Measurements from ENCODE around the gene EFNA5.

EFNA5 gene

GRCh38 chr5:107603349-107603748 lies 67.4 kb downstream of the EFNA5 start:
- no peak for DNase-seq (ENCODE audit: low spot score)

- no peak for DNase-seq (ENCODE audit: low spot score)
These were observed 67.8 kb downstream of the EFNA5 start for GRCh38 chr5:107602896-107603295.

DNA sequence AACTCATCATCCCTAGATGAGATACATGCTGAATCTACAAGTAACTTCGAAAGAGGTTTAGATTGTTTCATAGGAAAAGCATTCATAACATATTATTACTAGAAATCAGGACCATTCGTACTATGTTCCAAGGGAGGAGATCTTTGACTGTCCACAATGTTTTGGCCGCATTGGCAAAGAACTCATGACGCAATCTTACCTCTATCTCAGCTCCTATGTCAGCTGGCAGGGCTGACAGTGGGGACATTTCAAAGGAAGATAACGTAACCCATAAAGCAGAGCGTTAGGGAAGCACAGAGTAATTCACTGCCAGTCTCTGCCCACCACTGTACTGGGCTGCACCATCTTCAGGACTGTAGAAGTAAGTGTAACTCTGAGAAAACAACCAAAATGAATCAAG lies 69.7 kb downstream of the EFNA5 start:
- DNase-seq (ENCODE audit: low spot score): no peak

- no peak for DNase-seq (ENCODE audit: low spot score)
These were observed 71.8 kb downstream of the EFNA5 start for GRCh38 chr5:107598958-107599357.

GRCh38 chr5:107597803-107598202 lies 72.9 kb downstream of the EFNA5 start:
- DNase-seq (ENCODE audit: low spot score): no peak

DNA sequence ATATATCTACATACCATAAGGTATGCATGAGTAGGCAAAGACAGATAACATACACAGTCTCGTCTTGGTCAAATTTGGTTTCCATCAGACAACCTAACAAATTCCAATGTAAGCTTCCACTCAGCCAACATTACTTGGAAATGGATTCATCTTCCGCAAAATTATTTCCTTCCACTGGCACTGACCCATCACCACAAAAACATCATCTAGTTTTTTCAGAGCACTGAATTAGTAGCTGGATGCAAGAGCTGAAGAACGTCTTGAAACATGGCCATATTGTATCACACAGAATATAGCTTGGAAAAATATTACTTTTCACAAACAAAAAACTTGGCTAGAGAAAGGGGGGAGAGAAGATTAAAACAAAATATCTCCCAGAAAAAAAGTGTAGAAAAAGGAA lies 73.5 kb downstream of the EFNA5 start:
- no peak for DNase-seq (ENCODE audit: low spot score)

DNA sequence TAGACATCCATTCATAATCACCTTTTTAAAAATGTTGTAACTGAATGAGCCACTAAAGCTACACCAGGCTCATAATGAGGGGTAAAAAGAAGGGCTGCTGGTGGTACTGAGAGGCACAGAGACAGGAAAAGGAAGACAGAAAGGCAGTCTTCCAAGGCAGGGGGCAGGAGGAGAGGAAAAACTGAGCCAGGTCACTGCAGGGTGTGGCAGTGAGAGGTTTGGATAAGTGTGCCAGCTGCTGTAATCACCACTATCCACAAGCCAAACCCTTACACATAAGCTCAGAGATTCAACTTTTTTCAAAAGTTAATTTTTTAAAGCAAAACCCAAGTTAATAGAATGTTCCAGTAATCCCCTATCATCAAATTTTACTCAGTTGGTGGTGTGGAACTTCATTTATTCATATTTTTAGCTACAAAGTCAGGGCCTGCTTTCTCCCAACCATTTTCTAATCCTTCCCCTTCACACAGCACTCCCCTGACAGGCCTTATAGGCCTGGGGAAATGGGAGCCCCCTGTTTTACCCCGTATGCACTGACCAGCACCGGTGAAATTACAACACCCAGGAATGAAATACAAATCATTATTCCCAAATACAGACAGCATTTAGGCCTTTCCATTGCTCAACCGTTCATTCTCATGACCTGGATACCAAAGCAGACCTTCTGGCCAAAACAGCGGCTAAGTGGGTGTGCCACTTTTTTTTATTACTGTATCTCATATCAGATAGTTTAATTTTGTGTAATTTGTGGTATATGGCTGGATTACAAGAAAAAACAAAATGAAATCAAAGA lies 76.3 kb downstream of the EFNA5 start:
- DNase-seq (ENCODE audit: low spot score): no peak

- DNase-seq (ENCODE audit: low spot score): no peak
These were observed 77.7 kb downstream of the EFNA5 start for GRCh38 chr5:107593009-107593408.

DNA sequence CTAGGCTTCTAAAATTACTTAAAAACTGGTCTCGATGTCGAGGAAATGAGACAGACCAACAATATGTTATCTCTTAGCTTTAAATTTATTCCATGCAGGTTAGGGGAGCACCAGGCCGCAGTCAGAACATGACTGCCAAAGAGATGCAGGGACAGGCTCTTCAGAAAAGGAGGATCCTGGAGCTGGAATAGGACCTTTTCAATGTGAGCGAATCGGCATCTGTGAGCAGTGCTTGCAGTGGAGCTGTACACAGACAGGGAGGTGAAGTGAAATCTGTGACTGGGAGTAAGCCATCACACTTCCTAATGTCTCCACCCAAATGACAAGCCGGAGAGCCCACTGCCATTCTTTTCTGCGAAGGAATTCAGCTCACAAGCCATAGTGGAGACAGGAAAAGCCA lies 78.2 kb downstream of the EFNA5 start:
- DNase-seq (ENCODE audit: low spot score): no peak

DNA sequence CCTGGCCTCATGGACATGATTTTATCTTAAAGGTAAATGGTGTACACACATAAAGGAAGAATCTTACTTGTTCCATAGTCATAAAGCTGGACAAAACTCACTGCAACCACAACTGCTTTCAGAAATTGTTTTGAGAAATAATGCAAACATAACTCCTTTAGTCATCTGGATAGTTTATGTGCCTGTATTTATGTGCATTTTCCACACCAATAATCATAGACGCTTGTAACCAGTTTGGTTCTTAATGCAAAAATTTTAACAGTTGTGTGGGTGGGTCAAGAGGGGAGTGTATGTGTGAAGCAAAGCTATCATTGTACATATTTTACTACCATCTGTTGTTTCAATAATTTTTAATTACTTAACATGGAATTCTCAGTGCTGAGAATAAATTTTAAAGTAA lies 80.1 kb downstream of the EFNA5 start:
- DNase-seq (ENCODE audit: low spot score): no peak

DNA sequence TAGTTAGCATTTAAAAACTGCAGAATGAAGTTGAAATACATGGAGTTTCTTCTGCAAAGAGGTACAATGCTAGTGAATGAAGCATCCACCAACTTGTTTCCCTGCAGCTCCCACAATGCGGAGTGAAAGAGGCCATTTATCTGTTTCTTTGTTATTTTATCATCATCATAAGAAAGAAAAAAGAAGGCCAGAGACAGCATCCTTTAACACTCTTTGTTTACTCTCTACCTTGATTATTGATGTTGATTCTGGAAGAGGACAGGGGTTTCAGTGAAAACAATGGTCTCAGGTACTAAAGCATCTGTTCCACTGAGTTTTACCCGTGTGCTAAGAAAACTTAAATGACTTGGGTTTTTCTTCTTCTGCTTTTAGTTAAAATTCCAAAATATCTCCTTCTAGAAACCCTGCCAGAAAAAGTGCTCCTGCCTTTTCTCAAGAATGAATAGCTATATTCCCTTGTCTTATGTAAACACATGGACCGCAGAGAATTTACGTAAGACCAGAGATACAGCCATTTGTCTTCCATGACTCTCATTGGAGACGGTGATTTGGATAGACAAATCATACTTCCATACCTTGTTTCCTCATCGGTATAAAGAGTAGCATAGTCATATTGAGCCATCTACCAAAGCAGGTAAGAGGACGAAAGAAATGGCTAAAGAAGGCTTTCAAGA lies 81.1 kb downstream of the EFNA5 start:
- no peak for DNase-seq (ENCODE audit: low spot score)

DNA sequence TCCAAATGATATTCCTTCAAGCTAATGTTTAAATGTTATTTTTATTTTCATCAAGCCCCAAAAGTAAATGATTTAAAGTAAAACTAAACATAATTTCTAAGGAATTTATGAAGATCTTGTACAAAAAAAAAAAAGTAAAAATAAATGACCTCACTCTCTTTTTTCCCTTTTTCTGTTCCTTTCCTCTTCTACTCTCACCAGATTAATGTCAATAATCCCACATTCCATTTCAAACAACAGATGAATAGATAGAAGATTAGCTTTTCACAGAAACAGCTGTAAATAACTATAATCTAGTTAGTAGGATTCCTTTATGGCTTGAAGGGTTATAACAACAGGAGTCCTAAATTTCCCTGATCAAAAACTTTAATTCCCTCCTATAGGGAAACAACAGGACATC lies 88.1 kb downstream of the EFNA5 start:
- no peak for DNase-seq (ENCODE audit: low spot score)

- DNase-seq (ENCODE audit: low spot score): no peak
These were observed 89.6 kb downstream of the EFNA5 start for GRCh38 chr5:107580889-107581820.

- DNase-seq (ENCODE audit: low spot score): no peak
These were observed 92.6 kb downstream of the EFNA5 start for GRCh38 chr5:107578051-107578635.

DNA sequence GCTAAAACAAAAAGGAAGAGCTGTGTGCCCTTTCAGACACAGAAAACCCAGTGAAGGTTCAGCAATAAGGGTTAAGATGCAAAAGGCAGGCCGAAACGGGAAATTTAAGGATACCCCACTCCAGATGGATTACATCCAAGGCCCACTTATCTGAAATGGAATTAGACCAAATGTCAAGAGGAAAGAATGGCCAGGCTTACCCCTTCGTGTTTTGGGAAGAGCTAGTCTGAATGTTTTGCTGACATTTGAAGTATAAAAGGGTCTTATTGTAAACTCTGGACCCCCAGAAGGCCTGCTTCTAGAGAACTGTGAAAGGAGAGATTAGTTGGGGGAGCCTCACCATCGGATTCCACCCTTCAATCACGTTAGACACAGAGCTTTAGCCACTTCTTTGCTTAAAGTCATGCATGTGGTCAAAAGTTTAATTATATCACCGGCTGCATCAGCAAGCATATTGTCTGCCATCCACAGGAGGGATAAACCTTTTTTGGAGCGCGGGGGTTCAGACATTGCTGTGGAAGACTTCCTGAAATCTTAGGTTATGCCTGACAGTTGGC lies 93.3 kb downstream of the EFNA5 start:
- no peak for DNase-seq (ENCODE audit: low spot score)

DNA sequence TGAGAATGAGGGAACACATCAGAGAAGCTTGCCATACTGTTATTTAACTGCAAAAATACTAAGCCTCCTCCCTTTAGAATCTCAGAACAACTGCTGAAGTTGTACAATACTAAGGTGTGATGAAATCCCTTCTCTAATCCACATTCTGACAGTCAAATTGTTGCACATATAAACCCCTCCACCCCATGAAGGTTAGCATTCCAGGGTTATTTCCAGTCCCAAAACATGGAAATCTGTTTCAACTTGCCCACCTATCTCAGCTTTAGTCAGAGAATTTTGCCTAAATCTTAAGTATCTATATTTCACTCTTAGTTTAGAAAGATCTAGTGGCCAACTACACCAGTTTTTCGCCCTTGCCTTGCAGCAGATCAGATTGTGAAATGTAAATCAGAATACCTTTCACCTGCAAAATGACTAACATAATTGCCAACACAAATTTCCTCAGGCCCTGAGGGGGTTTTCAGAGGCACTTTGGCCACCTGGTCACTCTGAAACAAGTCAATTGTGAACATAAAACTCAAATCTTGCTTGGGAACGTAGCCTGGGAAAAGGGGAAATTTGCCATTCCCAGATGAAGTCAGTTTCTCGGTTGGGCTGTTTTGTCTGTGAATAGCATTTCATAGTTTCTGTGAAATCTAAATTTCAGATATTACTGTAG lies 93.9 kb downstream of the EFNA5 start:
- DNase-seq (ENCODE audit: low spot score): no peak

- DNase-seq (ENCODE audit: low spot score): no peak
These were observed 94.6 kb downstream of the EFNA5 start for GRCh38 chr5:107576155-107576554.

GRCh38 chr5:107574287-107574686 lies 96.5 kb downstream of the EFNA5 start:
- no peak for DNase-seq (ENCODE audit: low spot score)

DNA sequence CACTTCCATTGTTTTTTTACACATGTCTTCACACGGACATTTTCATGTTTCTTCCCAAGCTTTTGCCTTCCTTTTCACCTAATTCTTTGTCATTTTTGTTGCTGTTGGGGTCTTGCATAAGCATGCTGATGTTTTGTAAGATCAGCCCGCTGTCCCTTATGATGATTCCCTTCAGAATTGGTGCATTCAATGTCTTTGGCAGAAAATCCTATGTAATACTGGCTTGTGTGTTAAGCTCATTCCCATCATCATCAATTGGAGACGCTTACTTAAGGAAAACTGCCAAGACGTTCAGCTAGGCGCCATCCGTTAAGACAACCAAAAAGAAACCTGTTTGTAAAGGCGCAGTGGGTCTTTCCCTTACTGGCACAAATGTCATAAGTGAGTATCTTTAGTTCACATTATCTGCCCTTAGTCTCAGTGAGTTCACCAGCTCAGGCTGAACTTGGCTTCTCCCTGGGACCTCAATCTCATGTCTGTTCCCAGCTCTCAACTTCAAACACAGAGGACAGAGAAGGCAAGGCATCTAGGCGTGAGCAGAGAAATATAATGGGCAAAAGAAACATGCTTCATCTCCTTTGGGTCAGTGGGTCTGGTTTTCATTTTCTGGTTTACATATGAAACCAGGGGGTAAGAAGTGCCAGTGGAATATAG lies 97.9 kb downstream of the EFNA5 start:
- DNase-seq (ENCODE audit: low spot score): no peak

DNA sequence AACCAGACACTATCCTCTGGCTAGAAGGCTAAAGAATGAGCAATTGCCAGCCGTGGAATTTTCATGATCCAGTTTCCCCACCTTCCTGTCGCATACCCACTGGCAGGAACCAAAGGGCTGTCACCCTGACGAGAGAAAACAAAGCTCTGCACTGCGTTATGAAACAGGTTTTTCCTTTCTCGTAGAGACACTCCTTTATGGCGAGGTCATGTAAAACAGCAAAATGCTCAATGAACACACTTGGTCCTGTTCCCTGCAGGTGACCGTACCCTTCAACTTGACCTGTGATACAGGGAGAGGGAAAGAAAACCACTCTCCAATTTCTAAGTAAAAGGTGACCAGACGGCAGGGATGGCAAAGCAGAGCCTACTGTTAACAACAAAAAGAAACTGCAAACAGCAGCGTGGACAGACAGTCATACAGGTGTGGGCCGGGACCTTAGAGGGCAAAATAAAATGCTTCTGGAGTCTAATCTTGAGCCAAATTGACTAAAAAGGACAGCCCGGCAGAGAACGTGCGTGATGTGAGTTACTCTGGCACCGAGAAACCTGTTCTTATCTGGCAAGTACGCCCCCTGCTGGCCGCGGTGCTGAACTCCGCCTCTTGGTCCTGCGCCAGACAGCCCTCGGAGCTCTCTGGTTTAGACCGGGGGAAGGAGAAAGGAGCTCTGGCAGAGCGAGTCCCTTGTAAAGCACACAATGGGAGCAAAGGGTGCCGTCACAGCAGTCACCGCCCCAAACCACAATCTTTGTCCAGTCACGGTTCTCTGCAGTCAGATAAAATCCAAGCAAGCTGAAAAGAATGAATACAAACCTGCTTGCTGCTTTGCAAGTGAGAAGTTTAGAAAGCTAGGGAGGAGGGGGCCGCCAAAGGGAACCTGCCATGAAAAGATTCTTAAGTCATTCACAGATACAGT lies 98.9 kb downstream of the EFNA5 start:
- DNase-seq (ENCODE audit: low spot score): peak; percentile 89
